Body of pancreas (tissue), 4 donors: ENCODE data around the gene SLCO3A1. TPM values are rescaled to one million over a fixed set of nuclear protein-coding genes. Genes with fewer than 3 reads are reported as not detected.

Source experiments
- ATAC-seq: fragments of 150-250 bp; one replicate; pipeline ENCODE4 v1.9.1; 2016
- DNase-seq, 4 donors: peaks; one replicate each; pipeline ENCODE4 v3.0.0-alpha.2; 2019
- H3K27ac ChIP-seq, 4 donors: fragments of 200-600 bp; sonication (generic); 1 replicate in 3 of 4; 2 replicates in 1 of 4; pipeline versions ENCODE4 v1.5.1 to v1.6.1; 2016 to 2019; ENCODE audit warnings: mild to moderate bottlenecking in 1 of 4, mixed read lengths in 1 of 4, moderate library complexity in 1 of 4
- H3K27me3 ChIP-seq, 2 donors: fragments of 200-600 bp; sonication (generic); one replicate each; pipeline ENCODE4 v1.6.0; 2016; ENCODE audit warnings: mild to moderate bottlenecking in 1 of 2
- H3K36me3 ChIP-seq, 2 donors: fragments of 200-600 bp; sonication (generic); replicated peaks in 1 of 2; 2 replicates each; pipeline ENCODE4 v1.5.1; 2016; ENCODE audit warnings: low read depth in 2 of 2; ENCODE audit not compliant: insufficient read depth in 1 of 2
- H3K4me1 ChIP-seq: fragments of 200-600 bp; sonication (generic); one replicate; pipeline ENCODE4 v1.6.0; 2016
- H3K4me3 ChIP-seq, 2 donors: fragments of 200-600 bp; sonication (generic); 1 replicate in 1 of 2; 2 replicates in 1 of 2; pipeline ENCODE4 v1.5.1; 2016 to 2019
- H3K9me3 ChIP-seq, 3 donors: fragments of 200-600 bp; sonication (generic); 1 replicate in 2 of 3; 2 replicates in 1 of 3; pipeline ENCODE4 v1.5.1; 2016
- CTCF ChIP-seq, 7 experiments: fragments of 450-650 bp in 4 of 7; fragments of 200-600 bp in 3 of 7; sonication (generic) in 3 of 7; IDR thresholded peaks; one replicate each; pipeline ENCODE4 v1.5.1; 2016 to 2019; ENCODE audit warnings: antibody characterized with exemption in 7 of 7
- POLR2A ChIP-seq, 3 donors: fragments of 450-650 bp; IDR thresholded peaks; one replicate each; pipeline ENCODE4 v1.6.1; 2016; ENCODE audit warnings: antibody characterized with exemption in 3 of 3, mild to moderate bottlenecking in 2 of 3
- WGBS, 2 donors: methylation state at CpG; one replicate each; pipeline ENCODE4 v1.1.5; 2017; 5-methylcytosine and 5-hydroxymethylcytosine counted together
- intact Hi-C: fragments of 100-400 bp; cut with DNase I; formaldehyde crosslinking; loops from one replicate; pipeline ENCODE4 v1.15.1; 2023
- total RNA-seq, 2 donors: library from RNA; depleted of rRNA; stranded (reverse); fragments of >200 nt; gene quantifications; one replicate each; pipeline ENCODE4 v1.1.0, GENCODE V29; 2016

Gene SLCO3A1
- total RNA-seq, 2 donors from 2014 or later = 5.7 to 12.9 TPM

GRCh38 chr15:91911844-91912243 is 58.3 kb downstream of the SLCO3A1 start:
- no peak for ATAC-seq
- intact Hi-C loops = no loop called here
- no peak overlapping the region for H3K27ac ChIP-seq
- DNase-seq = no peak
- H3K36me3 ChIP-seq = no peaks in the 10 kb centered on the region
- H3K9me3 ChIP-seq = no peaks in the 10 kb centered on the region
- H3K27me3 ChIP-seq = no peaks in the 10 kb centered on the region
- no peak overlapping the region for H3K4me3 ChIP-seq
- no peak for TF ChIP-seq POLR2A (IDR thresholded peaks at IDR 0.05)
- TF ChIP-seq CTCF (IDR thresholded peaks at IDR 0.05) = no peak
- no peaks in the 10 kb centered on the region for H3K4me1 ChIP-seq
- WGBS, 2 donors = 77 to 84% methylated on average over 7 of the region's 7 CpGs

- H3K4me3 ChIP-seq = no peak overlapping the region
- no peaks in the 10 kb centered on the region for H3K27me3 ChIP-seq
- TF ChIP-seq CTCF (IDR thresholded peaks at IDR 0.05) (no peak), POLR2A (IDR thresholded peaks at IDR 0.05) (no peak)
- H3K9me3 ChIP-seq = no peaks in the 10 kb centered on the region
- WGBS, 2 donors = 54 to 73% methylated on average over 4 of the region's 4 CpGs
- intact Hi-C loops = no loop called here
- no peaks in the 10 kb centered on the region for H3K4me1 ChIP-seq
- H3K27ac ChIP-seq = no peak overlapping the region
- ATAC-seq (no peak), DNase-seq (no peak)
- H3K36me3 ChIP-seq = no peaks in the 10 kb centered on the region
Observed at GRCh38 chr15:91912336-91912735, 58.8 kb downstream of the SLCO3A1 start.

GRCh38 chr15:91913560-91913959 is 60.1 kb downstream of the SLCO3A1 start:
- no peak overlapping the region for H3K4me3 ChIP-seq
- H3K36me3 ChIP-seq = no peaks in the 10 kb centered on the region
- 71 to 76% methylated on average over 6 of the region's 6 CpGs for WGBS, 2 donors
- intact Hi-C loops = no loop called here
- no peaks in the 10 kb centered on the region for H3K9me3 ChIP-seq
- ATAC-seq (no peak), DNase-seq (no peak)
- no peak for TF ChIP-seq POLR2A (IDR thresholded peaks at IDR 0.05)
- TF ChIP-seq CTCF (IDR thresholded peaks at IDR 0.05) = no peak
- no peak overlapping the region for H3K27ac ChIP-seq
- H3K27me3 ChIP-seq = no peaks in the 10 kb centered on the region
- no peaks in the 10 kb centered on the region for H3K4me1 ChIP-seq

GRCh38 chr15:91915576-91915975 is 62.1 kb downstream of the SLCO3A1 start:
- H3K4me1 ChIP-seq = peaks cover 1% of the 10 kb centered on the region
- intact Hi-C loops = no loop called here
- 63 to 64% methylated on average over 9 to 10 of the region's 10 CpGs for WGBS, 2 donors
- no peak overlapping the region for H3K27ac ChIP-seq
- no peaks in the 10 kb centered on the region for H3K27me3 ChIP-seq
- ATAC-seq (no peak), DNase-seq (no peak)
- H3K4me3 ChIP-seq = no peak overlapping the region
- H3K36me3 ChIP-seq = no peaks in the 10 kb centered on the region
- no peak for TF ChIP-seq CTCF (IDR thresholded peaks at IDR 0.05)
- no peak for TF ChIP-seq POLR2A (IDR thresholded peaks at IDR 0.05)
- H3K9me3 ChIP-seq = no peaks in the 10 kb centered on the region

GRCh38 chr15:91916051-91916450 is 62.5 kb downstream of the SLCO3A1 start:
- Histone ChIP-seq H3K27me3 (no peaks in the 10 kb centered on the region), H3K36me3 (no peaks in the 10 kb centered on the region), H3K9me3 (no peaks in the 10 kb centered on the region), H3K4me3 (no peak overlapping the region), H3K27ac (no peak overlapping the region), H3K4me1 (peaks cover 6% of the 10 kb centered on the region)
- TF ChIP-seq CTCF (IDR thresholded peaks at IDR 0.05) (no peak), POLR2A (IDR thresholded peaks at IDR 0.05) (no peak)
- ATAC-seq = no peak
- no peak for DNase-seq
- 87 to 98% methylated on average over 37 to 42 of the region's 48 CpGs for WGBS, 2 donors
- intact Hi-C loops = no loop called here
